Glomerular visceral epithelial cell (primary cell): ENCODE data around the gene GNG12.

Experiments used
- DNase-seq: peaks from one replicate; pipeline ENCODE4 v3.0.0-alpha.2; 2016; ENCODE audit errors: extremely low spot score

GNG12 gene

DNA sequence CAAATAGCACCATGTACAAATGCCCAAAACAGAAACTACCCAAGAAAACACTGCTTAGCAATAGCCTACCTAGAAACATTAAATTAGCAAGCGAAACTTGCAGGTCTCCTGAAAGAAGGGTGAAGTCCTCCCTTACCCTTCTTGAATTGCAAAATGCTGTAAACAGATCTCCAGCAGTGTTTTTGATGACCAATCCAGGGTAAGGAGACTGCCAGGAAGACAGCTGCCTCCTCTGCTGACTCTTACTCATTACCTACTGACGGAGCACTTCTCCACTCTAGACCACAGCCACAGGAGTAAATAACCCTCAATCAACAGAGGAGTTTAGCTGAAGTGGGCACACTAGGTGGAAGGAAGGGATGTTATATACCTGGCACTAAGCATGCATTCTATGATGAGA, 180.5 kb downstream of the GNG12 start:
- DNase-seq = peak; percentile 42
